Astrocyte (in vitro differentiated cells and primary cell): ENCODE measurements around the gene SEH1L.

Source experiments
- CTCF ChIP-seq: IDR thresholded peaks from 2 replicates; pipeline ENCODE4 v1.5.1; 2011; ENCODE audit warnings: low read depth, mild to moderate bottlenecking, inconsistent platforms, low read length, moderate library complexity; ENCODE audit not compliant: insufficient read depth
- EZH2 ChIP-seq: IDR thresholded peaks from 2 replicates; pipeline ENCODE4 v1.6.1; 2012; ENCODE audit warnings: mild to moderate bottlenecking, low read length, inconsistent platforms; ENCODE audit not compliant: insufficient read depth

- no peak for TF ChIP-seq CTCF
- TF ChIP-seq EZH2: no peak
These were observed 26.6 kb upstream of the SEH1L start for GRCh38 chr18:12921178-12921577.
